Mucosa of descending colon (tissue), 3 donors: ENCODE results near the gene SPAG17. TPM values are rescaled to one million over a fixed set of nuclear protein-coding genes. Genes with fewer than 3 reads are reported as not detected.

ENCODE experiments used
- ATAC-seq: fragments of 200-7000 bp; cut with Tn5 transposase; one replicate; pipeline ENCODE4 v1.9.1; 2020; ENCODE audit warnings: mild to moderate bottlenecking, moderate library complexity
- DNase-seq, 3 donors: peaks; one replicate each; pipeline ENCODE4 v3.0.0-alpha.2; 2020
- H3K36me3 ChIP-seq: fragments of 200-600 bp; one replicate; pipeline ENCODE4 v1.8.0; 2021; ENCODE audit warnings: low read depth, mild to moderate bottlenecking
- H3K4me1 ChIP-seq: fragments of 200-600 bp; one replicate; pipeline ENCODE4 v1.8.0; 2021; ENCODE audit warnings: low read depth, mild to moderate bottlenecking
- H3K4me3 ChIP-seq: fragments of 200-600 bp; one replicate; pipeline ENCODE4 v1.8.0; 2021; ENCODE audit warnings: mild to moderate bottlenecking
- H3K9me3 ChIP-seq: fragments of 200-600 bp; one replicate; pipeline ENCODE4 v1.8.0; 2021; ENCODE audit warnings: mild to moderate bottlenecking
- intact Hi-C, 2 donors: fragments of 100-400 bp; cut with DNase I in 1 of 2; cut with micrococcal nuclease in 1 of 2; formaldehyde crosslinking; loops; one replicate each; pipeline versions ENCODE4 v1.11.0 to v1.11.1; 2022; cut with DNase I, micrococcal nuclease
- total RNA-seq, 3 donors: library from RNA; stranded (reverse); fragmentation: NEBNext Ultra II Directional in 2 of 3; extraction: Animal tissue kit (Norgen Biotek cat#: 25700) in 2 of 3; gene quantifications; one replicate each; pipeline versions ENCODE4 v1.2.1 to v1.2.4, GENCODE V29; 2021 to 2023
- TF ChIP-seq, protein P1 (sequence below): fragments of 200-600 bp; IDR thresholded peaks from one replicate; pipeline ENCODE4 v1.8.0; 2022; ENCODE audit warnings: antibody characterized with exemption, mild to moderate bottlenecking
- donor health status: DM: no; HTN: no; CAD: no; lungs with moderate emphysema.
- donor health status: DM: no; HTN: no; CAD: no.
- donor health status: DM: no; HTN: yes; CAD: no.

Gene SPAG17
- total RNA-seq, 3 donors from 2014 or later, result not detected

DNA sequence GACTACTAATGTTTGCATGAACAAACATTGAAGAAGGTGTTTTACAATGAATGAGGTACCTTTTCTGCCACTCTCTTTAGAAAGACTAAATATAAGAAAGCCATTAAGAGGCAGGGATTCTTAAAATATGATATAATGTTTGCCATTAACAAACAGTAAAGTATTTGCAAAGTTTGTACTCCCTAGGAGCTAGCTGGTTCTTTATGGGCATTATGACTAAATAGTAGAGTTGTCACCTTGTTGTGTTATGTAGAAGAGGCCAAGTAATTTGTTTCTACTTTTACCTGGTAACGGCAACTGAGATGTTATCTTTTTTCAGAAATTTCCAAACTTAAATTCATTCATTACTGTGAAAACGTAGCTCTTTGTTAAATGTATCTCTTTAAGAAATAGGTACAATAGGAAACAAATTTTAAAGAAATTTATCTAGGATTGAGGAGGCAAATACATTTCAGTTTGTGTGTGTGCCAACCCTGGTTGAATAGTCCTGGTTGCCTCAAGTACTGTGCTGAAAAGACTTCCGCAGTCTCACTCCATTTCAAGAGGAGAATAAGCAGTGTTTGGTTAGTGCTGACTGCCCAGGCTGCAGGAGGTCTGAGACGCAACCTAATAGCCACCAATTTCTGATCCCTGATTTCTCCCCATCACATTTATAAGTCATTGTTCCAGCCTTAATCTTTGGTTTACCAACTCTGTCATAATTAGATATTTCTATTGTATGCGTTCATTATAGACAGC, 203.4 kb downstream of the SPAG17 start:
- H3K9me3 ChIP-seq, result no peaks in the 10 kb centered on the region
- no peak for ATAC-seq
- DNase-seq, result no peak
- intact Hi-C loops, result no loop called here
- no peaks in the 10 kb centered on the region for H3K4me1 ChIP-seq
- TF ChIP-seq, protein P1, sequence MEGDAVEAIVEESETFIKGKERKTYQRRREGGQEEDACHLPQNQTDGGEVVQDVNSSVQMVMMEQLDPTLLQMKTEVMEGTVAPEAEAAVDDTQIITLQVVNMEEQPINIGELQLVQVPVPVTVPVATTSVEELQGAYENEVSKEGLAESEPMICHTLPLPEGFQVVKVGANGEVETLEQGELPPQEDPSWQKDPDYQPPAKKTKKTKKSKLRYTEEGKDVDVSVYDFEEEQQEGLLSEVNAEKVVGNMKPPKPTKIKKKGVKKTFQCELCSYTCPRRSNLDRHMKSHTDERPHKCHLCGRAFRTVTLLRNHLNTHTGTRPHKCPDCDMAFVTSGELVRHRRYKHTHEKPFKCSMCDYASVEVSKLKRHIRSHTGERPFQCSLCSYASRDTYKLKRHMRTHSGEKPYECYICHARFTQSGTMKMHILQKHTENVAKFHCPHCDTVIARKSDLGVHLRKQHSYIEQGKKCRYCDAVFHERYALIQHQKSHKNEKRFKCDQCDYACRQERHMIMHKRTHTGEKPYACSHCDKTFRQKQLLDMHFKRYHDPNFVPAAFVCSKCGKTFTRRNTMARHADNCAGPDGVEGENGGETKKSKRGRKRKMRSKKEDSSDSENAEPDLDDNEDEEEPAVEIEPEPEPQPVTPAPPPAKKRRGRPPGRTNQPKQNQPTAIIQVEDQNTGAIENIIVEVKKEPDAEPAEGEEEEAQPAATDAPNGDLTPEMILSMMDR, result no peak
- H3K4me3 ChIP-seq, result no peak overlapping the region
- no peaks in the 10 kb centered on the region for H3K36me3 ChIP-seq

DNA sequence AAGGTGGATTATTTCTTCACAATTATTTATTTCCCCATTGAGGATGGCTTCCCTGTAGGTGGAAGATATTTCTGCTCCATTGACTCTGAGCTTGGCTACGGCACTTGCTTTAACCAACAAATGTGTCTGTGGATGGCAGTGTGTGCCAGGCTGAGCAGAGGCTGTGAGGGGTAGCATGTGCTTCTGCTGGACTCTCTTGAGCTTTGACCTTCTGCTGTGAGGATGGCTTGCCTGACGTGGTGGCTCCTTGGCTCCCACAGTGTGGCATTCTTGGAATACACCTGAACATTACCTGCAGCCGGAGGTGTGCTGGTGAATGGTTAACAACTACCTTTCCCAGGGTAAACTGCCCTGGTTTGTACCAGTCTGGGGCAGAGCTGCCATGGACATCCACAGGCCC, 208.6 kb downstream of the SPAG17 start:
- no peaks in the 10 kb centered on the region for H3K36me3 ChIP-seq
- TF ChIP-seq, protein P1, result no peak

DNA sequence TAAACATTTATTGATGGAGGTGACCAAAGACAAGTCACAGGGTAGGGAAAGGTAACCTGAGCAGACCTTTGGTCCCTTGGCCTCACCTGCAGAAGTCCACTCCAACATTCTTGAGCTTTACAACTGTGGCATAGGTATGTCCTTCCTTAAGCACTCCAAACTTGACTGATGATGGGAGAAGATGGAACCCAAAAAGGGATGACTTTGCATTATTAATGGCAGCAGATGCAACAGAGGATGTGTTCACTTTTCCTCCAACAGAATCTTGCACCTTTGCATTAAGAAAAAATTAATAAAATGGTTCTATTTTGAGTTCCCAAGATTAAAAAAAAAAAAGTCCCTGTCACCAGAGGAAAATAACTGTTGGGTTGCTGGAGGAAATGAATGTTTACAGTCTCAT, 213.3 kb downstream of the SPAG17 start:
- no peaks in the 10 kb centered on the region for H3K36me3 ChIP-seq
- no peaks in the 10 kb centered on the region for H3K9me3 ChIP-seq
- TF ChIP-seq, protein P1, result no peak
- H3K4me1 ChIP-seq, result no peaks in the 10 kb centered on the region
- no peak for ATAC-seq
- intact Hi-C loops, result no loop called here
- DNase-seq, result no peak
- H3K4me3 ChIP-seq, result no peak overlapping the region

More for the DNA sequence above, 208.6 kb downstream of the SPAG17 start:
- Histone ChIP-seq H3K4me1 (no peaks in the 10 kb centered on the region), H3K9me3 (no peaks in the 10 kb centered on the region), H3K4me3 (no peak overlapping the region)
- no peak for ATAC-seq
- intact Hi-C loops, result no loop called here
- no peak for DNase-seq

DNA sequence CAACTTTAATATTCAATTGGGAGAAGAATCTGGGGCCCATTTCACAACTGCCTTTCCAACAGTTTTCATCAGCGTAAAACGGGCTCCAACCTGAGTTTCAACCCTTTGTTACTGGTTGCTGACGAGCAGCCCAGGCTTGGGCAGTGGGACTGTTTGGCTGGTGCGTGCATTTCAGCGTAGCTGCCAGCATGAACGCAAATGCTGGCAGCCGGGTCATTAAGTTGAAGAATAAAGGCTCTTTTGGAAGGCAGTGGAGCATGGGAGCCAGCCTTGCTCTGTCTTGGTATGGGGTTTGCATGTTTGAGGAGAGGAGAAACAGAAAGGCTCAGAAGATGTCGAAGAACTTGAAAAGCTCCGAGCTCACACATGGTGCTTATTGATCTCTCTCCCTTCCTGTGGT, 214.8 kb downstream of the SPAG17 start:
- TF ChIP-seq, protein P1, result no peak
- Histone ChIP-seq H3K9me3 (no peaks in the 10 kb centered on the region), H3K4me1 (no peaks in the 10 kb centered on the region), H3K4me3 (no peak overlapping the region), H3K36me3 (no peaks in the 10 kb centered on the region)
- intact Hi-C loops, result no loop called here
- DNase-seq, result no peak
- ATAC-seq, result no peak

DNA sequence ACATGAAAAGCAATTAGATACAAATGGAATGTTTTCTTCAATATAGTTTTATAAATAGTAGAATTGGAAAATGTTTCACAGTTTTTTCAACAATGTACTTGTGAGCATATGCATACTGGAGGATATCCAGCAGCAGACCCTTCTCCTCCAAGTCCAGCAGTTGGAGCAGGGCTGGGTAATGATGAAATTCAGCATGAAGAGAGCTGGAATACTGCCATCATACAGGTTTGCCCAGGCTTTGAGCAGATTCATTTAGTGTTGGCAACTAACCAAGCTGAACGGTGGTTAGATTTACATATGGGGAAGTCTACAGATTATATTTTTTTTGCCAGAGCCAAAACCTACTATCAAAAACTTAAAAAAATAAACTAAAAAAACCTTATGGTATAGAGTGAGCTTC, 217.1 kb downstream of the SPAG17 start:
- no peak for ATAC-seq
- no peak overlapping the region for H3K4me3 ChIP-seq
- intact Hi-C loops, result no loop called here

More for the DNA sequence above, 217.1 kb downstream of the SPAG17 start:
- TF ChIP-seq, protein P1, result no peak
- no peaks in the 10 kb centered on the region for H3K36me3 ChIP-seq
- H3K4me1 ChIP-seq, result no peaks in the 10 kb centered on the region
- H3K9me3 ChIP-seq, result no peaks in the 10 kb centered on the region
- DNase-seq, result no peak
